Left forelimb (tissue), 1 donor: ENCODE data around the gene RALA.

Source experiments
- DNase-seq: peaks from one replicate; pipeline ENCODE4 v3.0.0-alpha.2; 2018; ENCODE audit warnings: low spot score

RALA gene

GRCh38 chr7:39614299-39614698 is 9.1 kb upstream of the RALA start:
- DNase-seq: no peak

- DNase-seq: no peak
Observed at GRCh38 chr7:39615350-39615975, 7.9 kb upstream of the RALA start.

GRCh38 chr7:39616138-39616537 is 7.2 kb upstream of the RALA start:
- DNase-seq: no peak

DNA sequence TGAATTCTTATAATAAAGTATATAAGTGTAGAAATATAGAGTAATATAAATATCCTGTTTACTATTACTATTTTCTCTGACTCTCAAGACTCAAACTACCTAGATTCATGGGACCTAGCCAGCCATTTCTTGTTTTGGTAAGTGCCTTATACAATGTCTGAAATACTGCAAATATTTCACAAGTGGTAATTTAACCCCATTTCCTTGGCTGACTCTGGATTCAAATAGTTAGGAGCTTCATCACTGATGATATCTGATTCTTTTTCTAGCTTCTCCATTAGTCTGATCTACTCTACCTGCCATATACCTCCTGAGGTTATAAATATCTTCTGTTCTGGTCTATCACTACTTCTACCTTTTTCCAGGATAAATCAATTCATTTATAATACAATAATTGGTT is 6.4 kb upstream of the RALA start:
- DNase-seq: no peak

DNA sequence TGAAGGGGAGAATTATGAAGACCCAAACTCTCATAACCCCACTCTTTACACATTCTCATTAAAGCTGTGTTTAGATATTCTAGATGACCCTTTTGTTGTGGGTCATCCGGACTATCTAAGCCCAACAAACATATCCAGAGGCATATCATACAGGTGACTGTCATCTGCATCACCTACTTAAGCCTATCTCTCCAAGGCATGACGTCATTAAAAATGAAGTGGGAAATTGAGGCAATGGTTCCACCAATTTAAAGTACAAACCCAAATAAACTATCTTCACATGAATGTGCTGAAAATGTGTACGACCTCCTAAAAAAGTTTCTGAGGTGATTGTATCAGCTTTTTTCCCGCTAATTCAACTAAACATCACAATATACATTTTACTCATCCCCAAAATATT is 4.5 kb upstream of the RALA start:
- DNase-seq: no peak

GRCh38 chr7:39620486-39620885 is 2.9 kb upstream of the RALA start:
- no peak for DNase-seq

DNA sequence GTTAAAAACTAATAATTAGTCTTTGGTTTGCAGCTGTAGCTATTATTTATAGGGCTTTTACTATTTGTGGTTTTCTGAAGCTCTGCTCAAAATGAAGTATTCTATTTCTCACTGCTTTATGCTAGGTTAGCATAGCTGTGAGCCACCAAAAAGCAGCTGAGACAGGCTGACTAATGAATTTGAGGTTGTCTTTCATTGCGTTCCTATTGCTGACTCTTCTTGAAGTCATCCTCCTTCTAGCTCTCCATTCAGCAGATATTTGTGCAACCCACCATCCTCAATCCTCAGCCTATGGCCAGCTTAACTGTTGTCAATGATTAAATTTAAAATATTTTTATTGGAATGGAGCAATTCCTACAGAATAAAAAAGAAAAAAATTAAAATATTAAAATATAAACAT is 2.1 kb upstream of the RALA start:
- DNase-seq: no peak

- no peak for DNase-seq
Observed at GRCh38 chr7:39621784-39622411, 1.5 kb upstream of the RALA start.

GRCh38 chr7:39622609-39623008 is 763 bp upstream of the RALA start:
- DNase-seq: no peak

DNA sequence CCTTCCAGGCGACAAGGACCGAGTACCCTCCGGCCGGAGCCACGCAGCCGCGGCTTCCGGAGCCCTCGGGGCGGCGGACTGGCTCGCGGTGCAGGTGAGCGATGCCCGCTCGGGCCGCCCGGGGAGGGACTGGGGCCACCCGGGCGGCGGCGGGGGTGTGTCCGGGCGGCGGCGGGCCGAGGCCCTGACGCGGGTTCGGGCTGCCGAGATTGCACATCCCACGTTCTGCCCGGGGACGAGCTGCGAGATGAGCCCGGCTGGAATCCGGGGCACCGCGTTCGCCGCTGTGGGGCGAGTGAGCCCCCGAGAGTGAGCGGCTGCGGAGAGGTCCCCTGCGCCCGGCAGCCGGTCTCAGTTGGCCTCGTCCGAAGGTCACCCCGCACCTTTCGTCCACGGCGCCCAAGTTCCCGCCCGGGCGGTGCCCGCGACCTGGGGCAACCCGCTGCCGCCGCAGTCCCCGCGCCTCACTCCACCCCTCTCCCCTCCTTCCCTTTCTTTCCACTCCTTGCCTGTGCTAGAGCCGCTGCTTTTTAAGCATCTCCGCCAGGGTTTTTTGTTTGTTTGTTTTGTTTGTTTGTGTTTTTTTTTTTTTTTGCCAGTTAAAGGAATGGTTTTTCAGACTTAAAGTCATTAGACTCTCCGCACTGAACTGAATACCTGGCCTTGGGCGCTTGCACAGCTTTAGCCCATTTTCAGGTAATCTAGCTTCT is 515 bp downstream of the RALA start:
- DNase-seq: no peak

DNA sequence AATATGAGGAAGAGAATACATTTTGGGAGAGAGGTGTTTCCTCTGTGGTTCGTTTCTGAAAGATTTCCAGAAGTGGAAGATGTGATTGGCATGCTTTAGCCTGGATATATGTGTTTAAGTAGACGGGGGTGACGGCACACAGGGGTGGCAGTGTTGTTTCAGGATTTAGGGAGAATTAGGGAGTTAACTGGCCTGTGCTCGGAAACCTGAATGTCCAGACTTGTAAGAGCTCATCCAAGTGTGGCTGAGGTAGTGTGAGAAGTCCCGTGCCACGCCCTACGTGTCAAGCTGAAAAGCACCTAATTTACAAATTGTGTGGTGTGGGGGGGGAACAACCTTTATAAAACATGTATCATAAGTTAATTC is 1.1 kb downstream of the RALA start:
- DNase-seq: no peak

- DNase-seq: no peak
Observed at GRCh38 chr7:39624935-39625694, 1.7 kb downstream of the RALA start.

DNA sequence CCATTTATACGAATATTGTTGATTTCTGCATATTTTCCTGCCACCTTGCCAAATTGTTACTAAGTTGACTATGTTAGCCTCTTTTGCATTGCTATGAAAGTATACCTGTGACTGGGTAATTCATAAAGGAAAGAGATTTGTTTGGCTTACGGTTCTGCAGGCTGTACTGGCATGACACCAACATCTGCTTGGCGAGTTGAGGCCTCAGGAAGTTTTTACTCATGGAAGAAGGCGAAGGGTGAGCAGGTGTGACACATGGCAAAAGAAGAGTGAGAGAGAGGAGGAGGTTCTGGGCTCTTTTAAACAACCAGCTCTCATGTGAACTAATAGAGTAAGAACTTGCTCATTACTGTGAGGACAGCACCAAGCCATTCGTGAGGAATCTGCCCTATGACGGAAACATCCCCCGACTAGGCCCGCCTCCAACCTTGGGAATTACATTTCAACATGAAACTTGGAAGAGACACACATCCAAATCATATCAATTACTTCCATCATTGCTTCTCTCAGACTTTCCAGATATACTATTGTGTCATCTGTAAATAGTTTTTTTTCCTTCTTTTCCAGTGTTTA is 8.4 kb downstream of the RALA start:
- DNase-seq: no peak

DNA sequence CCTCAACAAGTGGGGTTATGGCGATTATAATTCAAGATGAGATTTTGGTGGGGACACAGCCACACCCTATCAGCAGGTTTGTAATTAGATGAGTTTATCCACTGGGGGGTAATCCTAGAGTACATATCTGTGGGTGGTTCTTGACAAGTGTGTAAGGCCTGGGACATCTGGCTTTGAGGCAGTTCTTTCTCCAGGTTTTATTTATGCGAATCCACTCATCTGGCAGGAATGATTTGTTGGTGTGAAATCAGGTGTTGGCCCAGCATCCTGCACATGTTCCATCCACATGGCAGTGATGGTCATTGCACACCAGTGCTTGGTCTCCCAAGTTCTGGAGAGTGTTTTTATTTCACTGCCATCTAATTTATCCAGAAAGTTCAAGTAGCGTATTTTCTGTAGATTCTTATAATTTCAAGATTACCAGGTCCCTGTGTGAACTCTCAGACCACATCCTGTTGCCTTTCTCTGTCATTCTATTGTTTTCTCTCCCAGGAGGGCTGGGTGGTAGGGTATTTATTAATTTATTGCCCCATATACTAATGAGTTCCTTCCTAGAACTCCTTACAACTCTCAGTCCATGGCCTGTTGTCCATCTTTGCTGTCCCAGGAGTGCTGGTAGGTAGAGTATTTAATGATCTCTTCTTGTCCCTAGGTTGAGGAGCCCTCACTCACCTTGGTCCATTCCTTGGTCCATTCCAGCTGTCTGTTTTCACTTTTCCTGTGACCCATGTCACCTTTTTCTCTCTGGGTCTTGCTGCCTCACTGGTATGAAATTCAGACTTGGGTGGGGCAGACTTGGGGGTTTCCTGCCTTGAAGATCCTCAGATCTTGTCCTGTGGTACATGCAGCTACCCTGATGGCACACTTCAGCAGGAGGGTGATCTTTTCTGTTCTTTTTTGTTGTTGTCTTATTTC is 10.4 kb downstream of the RALA start:
- DNase-seq: no peak

DNA sequence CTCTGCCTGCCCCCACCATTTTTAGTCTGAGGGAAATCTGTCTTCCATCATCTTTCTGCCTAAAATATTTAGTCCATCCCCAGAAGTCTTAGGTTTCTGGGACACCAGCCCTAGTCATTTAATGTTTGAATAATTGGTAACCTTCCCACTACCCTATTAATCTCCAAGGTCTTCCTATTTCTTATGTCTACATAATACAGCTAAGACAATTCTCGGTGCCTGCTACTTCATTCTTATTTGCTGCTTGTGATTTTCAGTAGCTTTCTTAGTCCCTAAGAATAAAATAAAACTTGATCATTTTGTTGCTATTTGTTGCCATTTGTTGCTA is 11.1 kb downstream of the RALA start:
- DNase-seq: no peak

DNA sequence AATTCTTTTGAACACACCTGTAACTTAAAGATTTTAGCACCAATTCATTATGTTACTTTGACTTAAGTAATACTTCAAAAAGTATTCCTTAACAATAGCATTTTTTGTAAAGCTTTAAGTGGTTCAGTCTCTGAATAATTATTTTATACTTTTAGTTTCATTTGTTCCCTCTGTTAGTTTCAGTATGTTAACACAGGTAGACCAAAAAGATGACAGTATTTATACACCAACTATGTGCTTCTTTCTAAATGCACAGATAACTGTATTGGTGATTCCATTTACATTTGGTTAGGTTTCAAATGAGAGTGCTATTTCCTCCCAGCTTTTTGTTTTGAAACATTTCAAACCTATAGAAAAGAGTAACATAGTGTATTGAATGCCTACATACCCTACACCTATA is 14.0 kb downstream of the RALA start:
- no peak for DNase-seq

DNA sequence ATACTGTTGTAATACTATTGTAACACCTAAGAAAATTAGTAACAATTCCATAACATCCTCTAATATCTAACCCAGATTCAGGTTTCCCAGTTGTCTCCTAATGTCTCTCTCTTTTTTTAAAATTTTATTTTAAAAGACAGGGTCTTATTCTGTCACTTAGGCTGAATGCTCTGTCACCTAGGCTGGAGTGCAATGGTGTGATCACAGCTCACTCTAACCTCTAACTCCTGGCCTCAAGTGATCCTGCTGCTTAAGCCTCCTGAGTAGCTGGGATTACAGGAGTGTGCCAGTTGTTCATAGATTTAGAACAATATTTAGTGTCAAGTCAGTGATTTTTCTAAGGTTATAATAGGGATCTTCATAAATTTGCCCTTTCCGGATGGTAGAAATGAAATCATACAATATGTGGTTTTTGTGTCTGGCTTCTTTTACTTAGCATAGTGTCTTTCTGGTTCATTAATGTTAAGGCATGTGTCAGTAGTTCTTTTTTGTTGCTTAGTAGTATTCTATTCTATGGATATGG is 14.7 kb downstream of the RALA start:
- no peak for DNase-seq

- DNase-seq: no peak
Observed at GRCh38 chr7:39642896-39643295, 19.5 kb downstream of the RALA start.

DNA sequence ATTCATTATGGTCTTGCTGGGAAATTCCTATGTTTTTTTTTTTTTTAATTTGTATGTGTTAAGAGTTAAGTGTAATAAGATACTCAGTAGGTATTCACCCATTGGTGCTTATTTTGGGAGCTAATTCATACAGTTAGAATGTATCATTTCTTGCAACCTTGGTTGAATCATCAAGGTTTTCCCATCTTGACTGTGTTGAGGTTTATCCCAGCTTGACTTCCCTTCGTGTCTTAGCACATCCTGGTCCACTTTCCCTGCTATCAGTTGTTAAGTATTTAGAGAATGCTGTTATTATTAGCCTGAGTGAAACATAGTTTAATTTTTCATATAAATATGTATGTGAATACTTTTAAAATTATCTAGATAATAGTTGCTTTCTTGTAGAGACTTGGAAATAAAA is 20.8 kb downstream of the RALA start:
- no peak for DNase-seq

DNA sequence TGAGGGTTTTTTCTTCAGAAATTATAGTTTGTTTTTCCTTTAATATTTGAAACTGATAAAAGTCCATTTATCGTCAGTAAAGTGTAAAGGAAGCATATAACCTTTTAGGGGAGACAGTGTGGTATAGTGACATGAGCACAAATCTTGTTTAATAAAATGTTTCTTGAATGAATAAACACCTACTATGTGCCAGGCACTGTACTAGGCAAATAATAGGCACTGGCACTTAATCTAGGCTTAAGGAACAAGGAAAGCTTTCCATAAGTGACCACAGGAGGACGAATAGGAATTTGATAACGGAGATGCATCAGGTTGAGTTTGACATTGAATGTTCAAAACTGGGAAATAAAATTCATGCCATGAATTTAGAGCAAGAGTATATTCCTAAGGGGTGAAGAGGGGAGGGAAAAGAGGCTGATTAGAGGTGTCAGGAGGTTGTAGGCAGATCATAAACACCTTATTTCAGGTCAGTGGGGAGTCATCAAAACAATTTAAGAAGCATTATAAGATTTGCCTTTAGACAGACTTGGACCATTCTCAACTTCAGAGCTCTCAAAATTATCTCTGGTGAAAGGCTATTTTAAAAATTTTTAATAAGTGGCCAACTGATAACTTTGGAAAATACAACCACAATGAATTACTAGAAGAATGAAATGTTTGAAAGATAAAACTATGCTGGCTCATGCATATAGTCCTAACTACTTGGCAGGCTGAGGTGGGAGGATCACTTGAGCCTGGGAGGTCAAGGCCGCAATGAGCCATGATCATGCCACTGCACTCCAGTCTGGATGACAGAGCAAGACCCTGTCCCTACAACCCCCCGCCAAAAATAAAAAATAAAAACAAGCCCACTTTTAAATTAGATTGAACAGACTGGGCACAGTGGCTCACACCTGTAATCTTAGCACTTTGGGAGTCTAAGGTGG is 22.4 kb downstream of the RALA start:
- no peak for DNase-seq
